Osteoblast (primary cell): ENCODE results near the gene DCTN5. TPM values are rescaled to one million over a fixed set of nuclear protein-coding genes. Genes with fewer than 3 reads are reported as not detected.

Experiments
- DNase-seq: peaks from one replicate; pipeline ENCODE4 v3.0.0; 2011; ENCODE audit warnings: low spot score, mixed read lengths; ENCODE audit not compliant: insufficient read length; ENCODE audit errors: missing footprints
- H2AFZ ChIP-seq: 2 replicates; pipeline ENCODE4 v1.6.0; 2011; ENCODE audit warnings: mild to moderate bottlenecking, low read length
- H3K27ac ChIP-seq: 2 replicates; pipeline ENCODE4 v1.5.1; 2011; ENCODE audit warnings: mild to moderate bottlenecking, low read depth, low read length, moderate library complexity
- H3K27me3 ChIP-seq: 2 replicates; pipeline ENCODE4 v1.6.0; 2012; ENCODE audit warnings: mild to moderate bottlenecking, control low read depth, inconsistent platforms, low read length, moderate library complexity; ENCODE audit not compliant: insufficient read depth
- H3K36me3 ChIP-seq: 2 replicates; pipeline ENCODE4 v1.5.1; 2011; ENCODE audit warnings: mild to moderate bottlenecking, low read length, control low read depth, moderate library complexity; ENCODE audit not compliant: insufficient read depth
- H3K4me1 ChIP-seq: 2 replicates; pipeline ENCODE4 v1.5.1; 2011; ENCODE audit warnings: mild to moderate bottlenecking, low read length, control low read depth, moderate library complexity; ENCODE audit not compliant: insufficient read depth
- H3K4me2 ChIP-seq: 2 replicates; pipeline ENCODE4 v1.6.0; 2011; ENCODE audit warnings: mild to moderate bottlenecking, low read length; ENCODE audit not compliant: insufficient read depth
- H3K4me3 ChIP-seq: fragments of 200-600 bp; sonication (generic); 3 replicates; pipeline ENCODE4 v1.5.1; 2012; ENCODE audit warnings: mild to moderate bottlenecking, low read length, inconsistent platforms; ENCODE audit not compliant: insufficient read depth
- H3K79me2 ChIP-seq: 2 replicates; pipeline ENCODE4 v1.6.0; 2012; ENCODE audit warnings: mild to moderate bottlenecking, low read length, control low read depth, inconsistent platforms; ENCODE audit not compliant: insufficient read depth
- H3K9me3 ChIP-seq: 2 replicates; pipeline ENCODE4 v1.5.1; 2011; ENCODE audit warnings: low read depth, low read length, control low read depth
- H4K20me1 ChIP-seq: 2 replicates; pipeline ENCODE4 v1.6.0; 2012; ENCODE audit warnings: mild to moderate bottlenecking, low read length, control low read depth; ENCODE audit not compliant: insufficient read depth
- CTCF ChIP-seq: IDR thresholded peaks from 2 replicates; pipeline ENCODE4 v1.5.1; 2011; ENCODE audit warnings: mild to moderate bottlenecking, low read depth, low read length, moderate library complexity; ENCODE audit errors: extremely low read depth
- total RNA-seq: library from RNA; depleted of rRNA; stranded (reverse); fragments of >200 nt; gene quantifications from 2 replicates; pipeline ENCODE4 v1.2.3, GENCODE V29; 2012

DCTN5 gene
- 35.4 and 35.5 TPM in 2 replicates for total RNA-seq

- H3K4me1 ChIP-seq = peaks cover 15% of the 10 kb centered on the region
- peak; percentile 97 for DNase-seq
- H3K27ac ChIP-seq = peak within 1 kb of the TSS; percentile 87
- peak within 1 kb of the TSS; percentile 100 for H3K4me3 ChIP-seq
- peaks cover 61% of the 10 kb centered on the region for H3K79me2 ChIP-seq
- H2AFZ ChIP-seq = peak within 1 kb of the TSS; percentile 99
- TF ChIP-seq CTCF = no peak
- peak within 1 kb of the TSS; percentile 88 for H3K4me2 ChIP-seq
- peaks cover 4% of the 10 kb centered on the region for H4K20me1 ChIP-seq
- peaks cover 44% of the 10 kb centered on the region for H3K36me3 ChIP-seq
- no peaks in the 10 kb centered on the region for H3K9me3 ChIP-seq
- H3K27me3 ChIP-seq = no peaks in the 10 kb centered on the region
Observed at GRCh38 chr16:23640931-23641765, at the start of gene DCTN5, which contains the start of gene PALB2. TSS of gene DCTN5 (plus strand) at chr16:23641466. CDS start at chr16:23641543, 77 bp downstream. TSS of gene PALB2 (minus strand) at chr16:23641310. CDS start at chr16:23641157, 153 bp downstream.

- DNase-seq = peak; percentile 25
- Histone ChIP-seq H3K4me3 (no peak overlapping the region), H4K20me1 (peaks cover 35% of the 10 kb centered on the region), H3K36me3 (peaks cover 42% of the 10 kb centered on the region), H3K79me2 (peaks cover 67% of the 10 kb centered on the region), H2AFZ (no peak overlapping the region), H3K4me2 (no peak overlapping the region), H3K4me1 (peaks cover 8% of the 10 kb centered on the region), H3K27ac (no peak overlapping the region), H3K27me3 (no peaks in the 10 kb centered on the region), H3K9me3 (no peaks in the 10 kb centered on the region)
- no peak for TF ChIP-seq CTCF
Observed at GRCh38 chr16:23594186-23594585, 47.1 kb upstream of the DCTN5 start.

GRCh38 chr16:23595246-23595950 is 45.9 kb upstream of the DCTN5 start:
- H3K27me3 ChIP-seq = no peaks in the 10 kb centered on the region
- H3K27ac ChIP-seq = peak overlapping the region; percentile 67
- H4K20me1 ChIP-seq = peaks cover 31% of the 10 kb centered on the region
- H3K79me2 ChIP-seq = peaks cover 55% of the 10 kb centered on the region
- peak overlapping the region; percentile 81 for H3K4me2 ChIP-seq
- peaks cover 8% of the 10 kb centered on the region for H3K4me1 ChIP-seq
- TF ChIP-seq CTCF = no peak
- H3K9me3 ChIP-seq = no peaks in the 10 kb centered on the region
- H3K36me3 ChIP-seq = peaks cover 33% of the 10 kb centered on the region
- peak overlapping the region; percentile 53 for H2AFZ ChIP-seq
- H3K4me3 ChIP-seq = peak overlapping the region; percentile 89
- peak; percentile 67 for DNase-seq
